Cardiac septum (tissue), 1 donor: ENCODE data around the gene CYP1B1. TPM values are rescaled to one million over a fixed set of nuclear protein-coding genes. Genes with fewer than 3 reads are reported as not detected.
"Not testable (repeated sequence)": the region's sequence is repeated elsewhere in the genome, so short reads cannot be mapped to it uniquely, and the experiment has no call there.

Experiments
- DNase-seq: peaks from one replicate; pipeline ENCODE4 v3.0.0-alpha.2; 2020; ENCODE audit warnings: low spot score
- intact Hi-C: fragments of 100-400 bp; cut with DNase I; formaldehyde crosslinking; loops from one replicate; pipeline ENCODE4 v1.14.0; 2022
- long read RNA-seq: library from polyadenylated mRNA; unstranded; transcript quantifications from one replicate; pipeline ENCODE4 v2.0.0, GENCODE V29; 2021
- total RNA-seq: library from RNA; stranded (reverse); fragmentation: NEBNext Ultra II Directional; extraction: Animal tissue kit (Norgen Biotek cat#: 25700); gene quantifications from one replicate; pipeline ENCODE4 v1.2.1, GENCODE V29; 2021
- donor health status: DM: no; HTN: no; CAD: no.

The CYP1B1 gene
- 92.7 TPM for total RNA-seq
- long read RNA-seq, full-length matches to known transcripts = 190 of 238 reads
- long read RNA-seq, partial matches to known transcripts = 26 of 238 reads
- long read RNA-seq, other reads (novel, unspliced or antisense) = 22 of 238 reads

- DNase-seq = no peak
- intact Hi-C loops = loop anchor here (2.0 to 10.0 kb wide), 4 partner anchors 17 to 199 kb away; no protein-coding TSS in a partner anchor
Observed at GRCh38 chr2:38075507-38076151, at the start of gene CYP1B1. Gene CYP1B1, minus strand, starts transcription at chr2:38076151. Its CDS starts 763 bp downstream, at chr2:38075388.

DNA sequence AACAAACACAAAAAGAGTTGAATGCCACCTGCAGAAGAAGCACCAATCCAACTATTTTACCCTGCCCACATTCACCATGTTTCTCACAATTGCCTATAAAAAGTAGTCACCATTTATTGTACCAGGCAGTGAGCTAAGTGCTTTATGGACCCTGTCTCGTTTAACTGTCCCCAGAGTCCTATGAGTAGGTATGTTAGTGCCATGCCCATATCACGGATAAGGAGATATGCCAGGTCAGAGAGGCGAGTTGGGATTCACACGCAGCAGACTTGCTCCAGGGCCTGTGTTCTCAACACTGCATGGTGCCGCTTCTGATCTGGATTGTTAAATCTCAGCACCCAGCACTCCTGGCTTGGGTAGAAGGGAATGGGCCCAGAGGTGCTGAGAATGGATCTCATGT lies 49.1 kb upstream of the CYP1B1 start:
- intact Hi-C loops = no loop called here
- DNase-seq = no peak

DNA sequence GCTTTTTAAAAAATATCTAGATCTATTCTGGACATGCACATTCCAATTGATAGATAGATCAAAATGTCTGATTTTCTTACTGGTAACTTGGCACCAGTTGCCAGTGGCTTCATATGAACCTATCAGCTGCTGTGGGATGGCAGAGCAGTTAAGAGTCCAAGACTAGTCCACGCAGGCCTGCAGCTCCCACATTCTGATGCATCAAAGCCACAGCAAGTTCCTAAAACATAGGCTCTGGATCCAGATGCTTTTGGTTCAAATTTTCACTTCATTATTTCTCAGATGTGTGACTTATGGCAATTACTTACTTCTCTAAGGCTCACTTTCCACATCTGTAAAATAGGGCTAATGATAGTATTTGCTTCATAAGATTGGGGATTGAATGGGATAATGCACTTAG lies 48.0 kb upstream of the CYP1B1 start:
- DNase-seq = no peak
- intact Hi-C loops = no loop called here

DNA sequence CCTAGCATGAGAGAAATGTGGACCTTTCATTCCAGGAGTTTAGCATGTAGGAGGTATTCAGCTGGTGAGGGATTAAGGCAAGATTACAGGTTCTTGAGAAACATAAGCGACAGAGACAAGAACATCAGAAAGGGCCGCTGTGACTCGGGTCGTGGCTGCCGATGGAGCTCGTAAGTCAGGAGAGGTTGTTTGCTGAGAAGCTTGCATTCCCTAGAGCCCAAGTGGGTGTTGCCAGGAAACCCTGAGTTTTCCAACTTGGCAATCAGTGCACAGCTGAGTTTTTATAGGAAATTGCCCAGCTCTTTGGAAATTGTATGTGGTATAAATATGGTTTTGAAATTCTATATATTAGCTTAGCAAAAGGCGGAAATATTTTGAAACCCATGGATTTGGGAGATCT lies 46.4 kb upstream of the CYP1B1 start:
- intact Hi-C loops = no loop called here
- no peak for DNase-seq

DNA sequence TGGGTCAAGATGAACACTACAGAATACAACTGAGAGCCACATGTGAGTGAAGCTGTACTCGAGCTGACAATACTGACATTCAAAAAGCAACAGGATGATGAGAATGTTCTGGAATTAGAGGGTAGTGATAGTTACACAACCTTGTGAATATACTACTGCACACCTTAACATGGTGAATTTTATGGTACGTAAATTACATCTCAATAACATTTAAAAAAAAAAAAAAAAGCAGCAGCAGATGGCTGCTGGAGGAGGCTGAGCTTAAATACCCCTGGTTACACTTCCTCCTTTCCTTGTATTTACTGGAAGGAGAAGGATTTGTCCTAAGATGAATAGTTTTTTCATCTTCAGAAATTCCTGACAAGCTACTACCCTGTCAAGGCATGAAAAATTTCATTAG lies 45.5 kb upstream of the CYP1B1 start:
- DNase-seq = no peak
- intact Hi-C loops = no loop called here

DNA sequence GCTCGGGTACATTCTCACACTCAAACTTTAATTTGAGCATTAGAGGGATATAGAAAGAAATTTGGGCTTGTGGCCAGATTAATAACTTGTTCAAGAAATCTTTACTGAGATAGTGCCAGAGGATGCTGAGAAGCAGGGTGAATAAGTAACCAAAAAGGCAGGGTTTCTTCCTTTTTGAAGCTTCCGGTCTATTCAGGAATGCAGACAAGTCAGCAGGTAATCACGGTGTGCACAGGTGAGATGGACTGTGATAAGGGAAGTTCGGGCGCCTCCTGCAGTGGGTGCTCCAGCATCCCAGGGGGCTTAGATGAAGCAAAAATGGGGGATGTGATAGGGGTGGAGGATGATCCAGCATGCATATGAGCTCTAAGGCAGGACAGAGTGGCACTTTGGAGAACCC lies 44.9 kb upstream of the CYP1B1 start:
- intact Hi-C loops = no loop called here
- DNase-seq = no peak

DNA sequence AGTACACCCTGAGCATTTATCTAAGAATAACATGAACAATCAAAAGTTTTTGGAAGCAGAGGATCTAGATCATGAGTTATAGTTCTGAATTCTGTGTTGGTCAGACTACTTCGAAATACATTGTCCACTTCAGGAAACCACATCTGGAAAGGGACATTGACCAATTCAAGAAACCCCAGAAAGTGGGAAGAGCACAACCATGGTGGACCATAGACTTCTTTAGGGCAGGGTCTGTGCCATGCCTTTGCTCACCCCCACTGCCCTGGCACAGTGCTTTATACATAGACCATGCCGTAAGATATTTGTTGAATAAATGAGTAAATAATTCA lies 44.3 kb upstream of the CYP1B1 start:
- intact Hi-C loops = no loop called here
- no peak for DNase-seq

DNA sequence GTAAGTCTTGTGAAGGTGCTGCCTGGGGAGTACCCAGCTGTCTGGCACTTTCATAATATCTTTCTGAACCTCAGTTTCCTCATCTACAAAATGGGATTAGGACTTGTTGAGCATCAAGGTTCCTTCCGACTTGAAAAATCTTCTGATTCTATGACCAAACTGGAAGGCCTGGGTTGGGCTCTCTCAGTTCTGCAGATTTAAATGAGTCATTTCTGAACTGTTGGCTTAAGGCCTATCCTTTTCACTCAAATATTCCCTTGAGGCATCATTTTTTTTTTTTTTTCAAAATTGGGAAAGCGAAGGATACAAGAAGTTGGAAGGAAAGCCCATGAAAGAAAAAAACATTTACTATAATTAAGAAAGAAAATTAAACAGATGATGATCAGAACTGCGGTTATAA lies 40.8 kb upstream of the CYP1B1 start:
- no peak for DNase-seq
- intact Hi-C loops = loop anchor here (5.0 kb wide), 2 partner anchors 41 to 134 kb away; no protein-coding TSS in a partner anchor

- peak; percentile 90 for DNase-seq
- intact Hi-C loops = loop anchor here (5.0 kb wide), 2 partner anchors 42 to 133 kb away; no protein-coding TSS in a partner anchor
Observed at GRCh38 chr2:38115216-38116032, 39.5 kb upstream of the CYP1B1 start.

GRCh38 chr2:38113981-38114708 lies 38.2 kb upstream of the CYP1B1 start:
- no peak for DNase-seq
- intact Hi-C loops = loop anchor here (1.0 kb wide), 1 partner anchor 37 kb away; no protein-coding TSS in a partner anchor

GRCh38 chr2:38113051-38113450 lies 37.1 kb upstream of the CYP1B1 start:
- DNase-seq = no peak
- intact Hi-C loops = no loop called here

DNA sequence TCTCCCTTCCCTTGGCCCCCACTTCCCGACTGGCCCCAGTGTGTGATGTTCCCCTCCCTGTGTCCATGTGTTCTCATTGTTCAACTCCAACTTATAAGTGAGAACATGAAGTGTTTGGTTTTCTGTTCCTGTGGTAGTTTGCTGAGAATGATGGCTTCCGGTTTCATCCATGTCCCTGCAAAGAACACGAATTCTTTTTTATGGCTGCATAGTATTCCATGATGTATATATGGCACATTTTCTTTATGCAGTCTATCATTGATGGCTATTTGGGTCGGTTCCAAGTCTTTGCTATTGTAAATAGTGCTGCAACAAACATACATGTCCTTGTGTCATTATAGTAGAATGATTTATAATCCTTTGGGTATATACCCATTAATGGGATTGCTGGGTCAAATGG lies 35.4 kb upstream of the CYP1B1 start:
- DNase-seq, intact Hi-C loops: not testable (repeated sequence)

DNA sequence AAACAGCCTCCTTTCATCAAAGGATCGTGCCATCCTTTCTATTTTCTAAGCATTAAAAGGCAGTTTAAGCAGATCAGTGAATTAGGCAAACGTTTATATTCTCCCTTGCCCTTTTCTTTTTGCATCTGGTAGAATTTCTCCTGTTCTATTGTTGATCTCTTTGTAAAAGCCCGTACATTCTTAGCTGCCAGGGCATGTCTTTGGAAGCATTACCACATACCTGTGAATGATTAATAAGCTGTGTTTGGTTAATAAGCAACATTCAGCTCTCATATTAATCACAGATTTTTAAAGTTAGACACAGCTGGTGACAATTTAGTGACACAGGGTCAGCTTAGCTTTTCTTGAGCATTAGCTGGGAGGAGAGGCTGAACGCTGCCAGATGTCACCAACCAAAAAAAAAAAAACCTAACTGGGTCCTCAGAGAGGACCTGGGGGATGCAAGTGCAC lies 33.8 kb upstream of the CYP1B1 start:
- intact Hi-C loops = no loop called here
- DNase-seq = no peak

DNA sequence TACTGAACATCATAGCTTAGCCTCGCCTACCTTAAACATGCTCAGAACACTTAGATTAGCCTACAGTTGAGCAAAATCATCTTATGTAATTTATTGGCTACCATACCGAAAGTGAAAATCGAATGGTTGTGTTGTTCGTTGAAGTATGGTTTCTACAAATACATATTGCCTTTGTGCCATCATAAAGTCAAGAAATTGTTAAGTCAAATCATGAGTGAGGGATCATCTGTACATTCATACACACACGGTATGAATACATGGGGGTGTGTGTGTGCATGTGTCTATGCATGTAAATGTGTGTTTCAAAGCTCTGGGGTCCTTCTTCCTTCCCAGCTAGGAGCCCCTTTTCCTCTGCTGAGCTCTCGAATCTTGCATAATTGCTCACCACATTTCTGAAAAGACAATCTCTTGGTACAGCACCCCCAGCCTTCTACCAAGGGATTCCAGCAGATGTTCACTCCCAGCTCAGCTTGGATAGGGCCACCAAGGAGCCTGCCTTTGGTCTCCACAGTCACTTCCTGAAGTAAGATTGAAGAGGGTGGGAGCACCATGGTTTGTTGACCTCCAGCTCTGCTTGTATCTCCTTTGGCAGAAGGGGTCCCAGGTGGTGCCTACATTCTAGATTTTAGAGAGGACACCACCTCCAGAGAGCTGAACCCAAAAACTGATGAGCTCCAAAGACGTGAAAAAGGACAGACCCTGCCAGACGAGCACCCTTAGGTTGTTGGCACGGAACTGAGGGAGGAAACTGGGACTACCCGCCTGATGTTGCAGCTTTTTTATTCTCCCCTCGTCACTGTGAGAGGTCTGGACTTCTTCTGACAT lies 33.2 kb upstream of the CYP1B1 start:
- intact Hi-C loops = no loop called here
- no peak for DNase-seq

- intact Hi-C loops = no loop called here
- DNase-seq = no peak
Observed at GRCh38 chr2:38107738-38108410, 31.9 kb upstream of the CYP1B1 start.

DNA sequence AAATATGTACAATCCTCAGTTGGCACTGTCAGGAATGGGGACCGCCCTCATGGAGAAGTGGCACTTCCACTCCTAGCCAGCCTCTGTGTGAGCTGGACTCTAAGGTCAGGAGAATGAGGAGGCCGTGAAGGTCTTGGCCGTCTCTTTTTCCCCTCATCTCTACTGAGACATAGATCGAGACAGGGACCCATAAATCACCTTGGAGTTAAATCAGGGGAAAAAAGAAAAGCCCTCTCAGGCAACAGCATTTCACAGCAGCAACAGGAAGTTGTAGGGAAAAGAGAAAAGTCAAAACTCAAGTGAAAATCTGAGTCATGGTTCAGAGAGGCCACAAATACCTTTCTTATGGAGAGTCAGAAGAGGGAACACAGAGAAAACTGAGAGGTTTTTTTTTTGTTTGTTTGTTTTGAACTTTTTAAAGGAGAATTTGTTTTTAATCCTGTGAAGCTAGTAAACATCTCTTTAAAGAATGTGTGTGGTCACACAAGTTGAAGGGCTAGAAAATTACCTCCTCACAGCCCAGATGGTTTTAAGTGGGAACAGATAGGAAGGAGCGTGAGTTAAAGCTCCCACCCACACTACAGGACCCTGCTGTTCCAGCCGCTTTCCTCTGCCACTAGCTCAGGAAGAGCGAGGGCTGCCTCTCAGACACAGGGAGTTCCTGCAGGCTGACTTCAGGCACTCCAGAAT lies 30.6 kb upstream of the CYP1B1 start:
- intact Hi-C loops = no loop called here
- DNase-seq = no peak

- intact Hi-C loops = no loop called here
- DNase-seq = no peak
Observed at GRCh38 chr2:38105922-38106321, 30.0 kb upstream of the CYP1B1 start.

DNA sequence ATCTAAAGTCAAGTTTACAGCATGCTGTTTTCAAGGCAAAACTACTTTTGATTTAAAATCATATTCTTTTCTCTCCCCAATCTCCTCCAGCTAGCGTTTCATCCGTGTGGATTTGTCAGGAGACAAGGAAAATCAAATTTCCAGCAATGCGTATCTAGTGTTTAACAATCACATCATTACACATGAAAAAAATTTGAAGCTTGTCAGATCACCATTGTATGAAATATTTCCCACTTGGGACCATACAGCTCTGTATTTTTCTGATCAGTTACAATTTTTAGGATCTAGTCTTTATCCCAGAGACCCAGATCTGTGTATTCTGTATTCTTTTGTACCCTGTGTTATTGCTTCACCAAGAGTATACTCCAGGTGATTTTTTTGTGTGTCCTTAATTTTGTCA lies 28.6 kb upstream of the CYP1B1 start:
- DNase-seq = no peak
- intact Hi-C loops = no loop called here
